HUES48 (cell line): ENCODE measurements around the gene LRRC45.
"Not testable (repeated sequence)": the region's sequence is repeated elsewhere in the genome, so short reads cannot be mapped to it uniquely, and the experiment has no call there.

Source experiments
- H3K27ac ChIP-seq: one replicate; pipeline ENCODE4 v1.7.0; 2013; ENCODE audit warnings: low read depth, low read length, inconsistent platforms
- H3K27me3 ChIP-seq: 2 replicates; pipeline ENCODE4 v1.6.1; 2013; ENCODE audit warnings: mild to moderate bottlenecking, low read length; ENCODE audit not compliant: control insufficient read depth, insufficient read depth
- H3K36me3 ChIP-seq: 2 replicates; pipeline ENCODE4 v1.6.1; 2013; ENCODE audit warnings: low read length; ENCODE audit not compliant: control insufficient read depth, insufficient read depth
- H3K4me1 ChIP-seq: 2 replicates; pipeline ENCODE4 v1.6.1; 2013; ENCODE audit warnings: mild to moderate bottlenecking, low read length; ENCODE audit not compliant: control insufficient read depth, insufficient read depth
- H3K4me3 ChIP-seq: 2 replicates; pipeline ENCODE4 v1.5.1; 2013; ENCODE audit warnings: mild to moderate bottlenecking, low read depth, low read length
- H3K9ac ChIP-seq: 2 replicates; pipeline ENCODE4 v1.6.1; 2013; ENCODE audit warnings: mild to moderate bottlenecking, low read depth, low read length, moderate library complexity
- H3K9me3 ChIP-seq: 2 replicates; pipeline ENCODE4 v1.6.1; 2013; ENCODE audit warnings: low read length; ENCODE audit not compliant: control insufficient read depth, insufficient read depth

Gene LRRC45

GRCh38 chr17:82022981-82023446, at the start of gene LRRC45:
TSS of gene LRRC45 (plus strand) at chr17:82023305. CDS start at chr17:82023644, 339 bp downstream.
- no peaks in the 10 kb centered on the region for H3K27me3 ChIP-seq
- H3K9me3 ChIP-seq: no peaks in the 10 kb centered on the region
- H3K4me1 ChIP-seq: 0 out of 2 replicates have a peak, but pooled peaks cover 5% of the 10 kb centered on the region
- H3K27ac ChIP-seq: peak within 1 kb of the TSS; percentile 35
- H3K9ac ChIP-seq: peak within 1 kb of the TSS; percentile 85
- peak within 1 kb of the TSS; percentile 95 for H3K4me3 ChIP-seq
- peaks cover 24% of the 10 kb centered on the region for H3K36me3 ChIP-seq

GRCh38 chr17:81973432-81973831, 49.7 kb upstream of the LRRC45 start:
- Histone ChIP-seq H3K9ac (no peak overlapping the region), H3K27me3 (peaks cover 27% of the 10 kb centered on the region), H3K36me3 (no peaks in the 10 kb centered on the region), H3K27ac (no peak overlapping the region), H3K9me3 (peaks cover 3% of the 10 kb centered on the region; the same call in 1 of the 2 replicates), H3K4me3 (no peak overlapping the region), H3K4me1 (no peaks in the 10 kb centered on the region)

- Histone ChIP-seq H3K4me3 (peak overlapping the region; percentile 83), H3K9me3 (peaks cover 3% of the 10 kb centered on the region; the same call in 1 of the 2 replicates), H3K27ac (no peak overlapping the region), H3K4me1 (no peaks in the 10 kb centered on the region), H3K9ac (peak overlapping the region; percentile 59), H3K27me3 (peaks cover 24% of the 10 kb centered on the region), H3K36me3 (peaks cover 14% of the 10 kb centered on the region)
Measured at GRCh38 chr17:81976332-81977210, 46.5 kb upstream of the LRRC45 start.

GRCh38 chr17:81977211-81977808, 45.8 kb upstream of the LRRC45 start, which contains the start of gene ASPSCR1:
TSS of gene ASPSCR1 (plus strand) at chr17:81977629. CDS start at chr17:81977647, 18 bp downstream.
- Histone ChIP-seq H3K27me3 (peaks cover 24% of the 10 kb centered on the region), H3K4me1 (no peaks in the 10 kb centered on the region), H3K36me3 (peaks cover 16% of the 10 kb centered on the region), H3K4me3 (peak within 1 kb of the TSS; percentile 83), H3K9me3 (peaks cover 3% of the 10 kb centered on the region; the same call in 1 of the 2 replicates), H3K9ac (peak within 1 kb of the TSS; percentile 94), H3K27ac (peak within 1 kb of the TSS; percentile 95)

GRCh38 chr17:81978524-81979298, 44.4 kb upstream of the LRRC45 start:
- no peak overlapping the region for H3K9ac ChIP-seq
- peaks cover 24% of the 10 kb centered on the region for H3K27me3 ChIP-seq

GRCh38 chr17:81980122-81980521, 43.0 kb upstream of the LRRC45 start:
- Histone ChIP-seq H3K36me3 (peaks cover 25% of the 10 kb centered on the region), H3K4me3 (no peak overlapping the region), H3K9me3 (no peaks in the 10 kb centered on the region), H3K27ac (no peak overlapping the region), H3K27me3 (peaks cover 18% of the 10 kb centered on the region), H3K4me1 (no peaks in the 10 kb centered on the region), H3K9ac (no peak overlapping the region)

More at GRCh38 chr17:81978524-81979298, 44.4 kb upstream of the LRRC45 start:
- peaks cover 17% of the 10 kb centered on the region for H3K36me3 ChIP-seq
- no peaks in the 10 kb centered on the region for H3K9me3 ChIP-seq
- no peaks in the 10 kb centered on the region for H3K4me1 ChIP-seq
- H3K27ac ChIP-seq: no peak overlapping the region
- peak overlapping the region; percentile 83; the same call in 1 of the 2 replicates for H3K4me3 ChIP-seq

GRCh38 chr17:81980707-81981343, 42.3 kb upstream of the LRRC45 start:
- Histone ChIP-seq H3K9ac (no peak overlapping the region), H3K4me1 (no peaks in the 10 kb centered on the region), H3K9me3 (no peaks in the 10 kb centered on the region), H3K27ac (no peak overlapping the region), H3K27me3 (peaks cover 12% of the 10 kb centered on the region), H3K4me3 (no peak overlapping the region), H3K36me3 (peaks cover 32% of the 10 kb centered on the region)

GRCh38 chr17:81981511-81981910, 41.6 kb upstream of the LRRC45 start:
- not testable (repeated sequence) for H3K27ac ChIP-seq, H3K27me3 ChIP-seq, H3K9ac ChIP-seq, H3K9me3 ChIP-seq, H3K4me3 ChIP-seq, H3K4me1 ChIP-seq
- peaks cover 39% of the 10 kb centered on the region for H3K36me3 ChIP-seq

GRCh38 chr17:81983011-81983638, 40.0 kb upstream of the LRRC45 start:
- Histone ChIP-seq H3K9me3 (no peaks in the 10 kb centered on the region), H3K36me3 (peaks cover 46% of the 10 kb centered on the region), H3K4me1 (no peaks in the 10 kb centered on the region), H3K4me3 (no peak overlapping the region), H3K9ac (no peak overlapping the region), H3K27ac (no peak overlapping the region), H3K27me3 (no peaks in the 10 kb centered on the region)
